Activated effector memory CD4-positive, alpha-beta T cell treated with Interleukin-2 at 50 U/mL for 16 hours (primary cell): ENCODE measurements around the gene PHOX2A.
"Not testable (repeated sequence)": the region's sequence is repeated elsewhere in the genome, so short reads cannot be mapped to it uniquely, and the experiment has no call there.

ENCODE experiments used
- DNase-seq: peaks from one replicate; pipeline ENCODE4 v3.0.0-alpha.2; 2020

PHOX2A gene

GRCh38 chr11:72244060-72244360, at the start of gene PHOX2A:
PHOX2A (minus strand) TSS chr11:72244176; CDS start chr11:72244004, 172 bp downstream.
- DNase-seq: no peak

GRCh38 chr11:72293391-72293790, 49.4 kb upstream of the PHOX2A start:
- no peak for DNase-seq

- no peak for DNase-seq
Observed at GRCh38 chr11:72292106-72292785, 48.3 kb upstream of the PHOX2A start.

- not testable (repeated sequence) for DNase-seq
Observed at GRCh38 chr11:72290741-72291140, 46.8 kb upstream of the PHOX2A start.

- no peak for DNase-seq
Observed at GRCh38 chr11:72287293-72287692, 43.3 kb upstream of the PHOX2A start.

GRCh38 chr11:72283947-72284346, 40.0 kb upstream of the PHOX2A start:
- DNase-seq: no peak

- DNase-seq: no peak
Observed at GRCh38 chr11:72280726-72281315, 36.8 kb upstream of the PHOX2A start.

- no peak for DNase-seq
Observed at GRCh38 chr11:72280037-72280436, 36.1 kb upstream of the PHOX2A start.

GRCh38 chr11:72278905-72279304, 34.9 kb upstream of the PHOX2A start:
- DNase-seq: no peak

- DNase-seq: no peak
Observed at GRCh38 chr11:72274435-72274834, 30.5 kb upstream of the PHOX2A start.

GRCh38 chr11:72271980-72272379, 28.0 kb upstream of the PHOX2A start:
- no peak for DNase-seq

GRCh38 chr11:72267956-72268617, 24.1 kb upstream of the PHOX2A start:
- no peak for DNase-seq

GRCh38 chr11:72266960-72267359, 23.0 kb upstream of the PHOX2A start:
- not testable (repeated sequence) for DNase-seq

GRCh38 chr11:72265951-72266350, 22.0 kb upstream of the PHOX2A start:
- no peak for DNase-seq

- no peak for DNase-seq
Observed at GRCh38 chr11:72263361-72263760, 19.4 kb upstream of the PHOX2A start.

- no peak for DNase-seq
Observed at GRCh38 chr11:72260574-72260973, 16.6 kb upstream of the PHOX2A start.

GRCh38 chr11:72259490-72259889, 15.5 kb upstream of the PHOX2A start:
- no peak for DNase-seq

- DNase-seq: no peak
Observed at GRCh38 chr11:72257570-72257969, 13.6 kb upstream of the PHOX2A start.

GRCh38 chr11:72254299-72254993, 10.5 kb upstream of the PHOX2A start:
- no peak for DNase-seq

GRCh38 chr11:72253392-72253791, 9.4 kb upstream of the PHOX2A start:
- DNase-seq: no peak

GRCh38 chr11:72251614-72252013, 7.6 kb upstream of the PHOX2A start:
- DNase-seq: no peak

- no peak for DNase-seq
Observed at GRCh38 chr11:72250661-72251464, 6.9 kb upstream of the PHOX2A start.

GRCh38 chr11:72249961-72250360, 6.0 kb upstream of the PHOX2A start:
- DNase-seq: no peak
